ENCODE measurements around the gene NEU4. TPM values are rescaled to one million over a fixed set of nuclear protein-coding genes. Genes with fewer than 3 reads are reported as not detected.

NEU4 gene
- total RNA-seq, 1 experiment from 2014 or later = 2.2 TPM

- TF ChIP-seq, protein P1, sequence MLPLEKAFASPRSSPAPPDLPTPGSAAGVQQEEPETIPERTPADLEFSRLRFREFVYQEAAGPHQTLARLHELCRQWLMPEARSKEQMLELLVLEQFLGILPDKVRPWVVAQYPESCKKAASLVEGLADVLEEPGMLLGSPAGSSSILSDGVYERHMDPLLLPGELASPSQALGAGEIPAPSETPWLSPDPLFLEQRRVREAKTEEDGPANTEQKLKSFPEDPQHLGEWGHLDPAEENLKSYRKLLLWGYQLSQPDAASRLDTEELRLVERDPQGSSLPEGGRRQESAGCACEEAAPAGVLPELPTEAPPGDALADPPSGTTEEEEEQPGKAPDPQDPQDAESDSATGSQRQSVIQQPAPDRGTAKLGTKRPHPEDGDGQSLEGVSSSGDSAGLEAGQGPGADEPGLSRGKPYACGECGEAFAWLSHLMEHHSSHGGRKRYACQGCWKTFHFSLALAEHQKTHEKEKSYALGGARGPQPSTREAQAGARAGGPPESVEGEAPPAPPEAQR (CRISPR knock-in tag; IDR thresholded peaks at IDR 0.05) = no peak
- TF ChIP-seq ZNF425 (CRISPR knock-in tag; conservative IDR thresholded peaks at IDR 0.05) (no peak), ZNF121 (CRISPR knock-in tag; IDR thresholded peaks at IDR 0.05) (peak; percentile 91), FOXK1 (CRISPR knock-in tag; IDR thresholded peaks at IDR 0.05) (no peak)
- TF ChIP-seq, protein P2, sequence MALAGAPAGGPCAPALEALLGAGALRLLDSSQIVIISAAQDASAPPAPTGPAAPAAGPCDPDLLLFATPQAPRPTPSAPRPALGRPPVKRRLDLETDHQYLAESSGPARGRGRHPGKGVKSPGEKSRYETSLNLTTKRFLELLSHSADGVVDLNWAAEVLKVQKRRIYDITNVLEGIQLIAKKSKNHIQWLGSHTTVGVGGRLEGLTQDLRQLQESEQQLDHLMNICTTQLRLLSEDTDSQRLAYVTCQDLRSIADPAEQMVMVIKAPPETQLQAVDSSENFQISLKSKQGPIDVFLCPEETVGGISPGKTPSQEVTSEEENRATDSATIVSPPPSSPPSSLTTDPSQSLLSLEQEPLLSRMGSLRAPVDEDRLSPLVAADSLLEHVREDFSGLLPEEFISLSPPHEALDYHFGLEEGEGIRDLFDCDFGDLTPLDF (CRISPR knock-in tag; IDR thresholded peaks at IDR 0.05) = no peak
These were observed 35.2 kb downstream of the NEU4 start (continued) for GRCh38 chr2:241844066-241844728.

DNA sequence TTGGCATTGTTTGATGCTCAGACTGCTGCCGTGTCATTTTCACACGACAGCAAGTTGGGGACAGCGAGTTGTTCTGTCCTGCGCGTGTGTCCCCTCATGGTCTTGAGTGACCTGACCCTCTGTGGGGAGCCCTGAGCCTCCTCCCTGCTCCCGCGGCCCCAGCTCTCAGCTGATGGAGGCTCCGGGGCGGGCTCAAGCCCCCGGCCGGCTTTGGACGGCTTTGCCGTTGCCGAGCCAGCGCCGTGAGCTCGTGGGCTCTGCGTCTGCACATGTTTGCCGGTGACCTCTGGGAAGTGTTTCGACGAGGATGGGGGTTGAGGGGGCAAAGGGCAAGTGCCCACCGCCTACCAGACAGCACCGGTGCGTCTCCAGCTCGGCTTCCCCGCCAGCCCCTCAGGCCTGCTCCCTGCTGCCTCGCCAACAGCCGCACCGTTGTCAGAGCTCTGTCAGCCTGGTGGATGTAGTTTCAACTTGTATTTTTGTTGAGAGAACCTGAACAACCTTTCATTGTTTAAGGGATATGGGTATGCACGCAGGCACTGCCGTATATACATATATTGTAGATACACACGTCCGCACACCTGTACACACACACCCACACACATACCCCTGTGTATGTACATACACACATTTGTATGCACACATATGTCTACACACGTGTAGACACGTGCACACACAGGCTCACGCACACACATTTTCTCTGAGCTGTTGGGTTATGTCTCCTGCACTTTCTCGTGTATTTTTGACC lies 36.0 kb downstream of the NEU4 start:
- TF ChIP-seq ZNF219 (CRISPR knock-in tag; IDR thresholded peaks at IDR 0.05; ENCODE audit: borderline replicate concordance) (no peak), IRF2 (CRISPR knock-in tag; IDR thresholded peaks at IDR 0.05; ENCODE audit: borderline replicate concordance, low read depth) (no peak), FOXK1 (CRISPR knock-in tag; IDR thresholded peaks at IDR 0.05) (no peak), ERG (CRISPR knock-in tag; IDR thresholded peaks at IDR 0.05) (no peak), CTCF (IDR thresholded peaks at IDR 0.05) (no peak), ZBTB43 (CRISPR knock-in tag; IDR thresholded peaks at IDR 0.05) (no peak), ZNF416 (CRISPR knock-in tag; IDR thresholded peaks at IDR 0.05) (no peak)
- CTCF ChIA-PET = interaction anchor here (0.7 to 1.3 kb wide), 2 partner anchors 21 to 31 kb away, joined by 3 to 4 read pairs; no protein-coding TSS in a partner anchor
- DNase-seq (ENCODE audit: low spot score) (no peak), ATAC-seq (no peak)
- no peak overlapping the region for H3K27ac Mint-ChIP-seq
- POLR2A ChIA-PET = interaction anchor here (0.7 kb wide), 1 partner anchor 12 kb away, joined by 8 read pairs; no protein-coding TSS in a partner anchor
- peaks cover 19% of the 10 kb centered on the region for H3K4me1 Mint-ChIP-seq
- no peaks in the 10 kb centered on the region for H3K9me3 Mint-ChIP-seq
- peak overlapping the region; percentile 69 for H3K4me3 Mint-ChIP-seq
- H3K36me3 Mint-ChIP-seq = no peaks in the 10 kb centered on the region
- H3K27me3 Mint-ChIP-seq (ENCODE audit: low read depth) = peaks cover 38% of the 10 kb centered on the region

DNA sequence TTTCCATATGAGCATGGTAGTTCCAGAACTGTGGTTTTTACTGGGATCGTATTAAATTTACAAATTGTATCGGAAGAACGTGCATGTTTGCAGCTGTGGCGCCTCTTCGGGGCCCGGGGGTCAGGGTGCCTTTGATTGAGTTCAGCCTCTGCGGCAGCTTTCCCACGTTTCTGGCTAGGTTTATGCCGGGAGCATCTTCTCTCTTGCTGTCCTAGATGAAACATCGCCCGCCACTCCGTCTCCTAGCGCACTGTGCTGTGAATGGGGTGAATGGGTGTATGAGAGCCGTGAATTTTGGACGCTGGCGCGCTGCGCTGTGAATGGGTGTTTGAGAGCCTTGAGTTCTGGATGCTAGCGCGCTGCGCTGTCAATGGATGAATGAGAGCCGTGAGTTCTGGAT lies 37.4 kb downstream of the NEU4 start:
- ChIA-PET CTCF (no interaction called here), POLR2A (no interaction called here)
- Mint-ChIP-seq H3K4me1 (peaks cover 15% of the 10 kb centered on the region), H3K4me3 (no peak overlapping the region), H3K27ac (no peak overlapping the region), H3K36me3 (no peaks in the 10 kb centered on the region), H3K27me3 (ENCODE audit: low read depth) (peaks cover 37% of the 10 kb centered on the region), H3K9me3 (no peaks in the 10 kb centered on the region)
- no peak for DNase-seq (ENCODE audit: low spot score)
- no peak for ATAC-seq
- TF ChIP-seq, protein P3, sequence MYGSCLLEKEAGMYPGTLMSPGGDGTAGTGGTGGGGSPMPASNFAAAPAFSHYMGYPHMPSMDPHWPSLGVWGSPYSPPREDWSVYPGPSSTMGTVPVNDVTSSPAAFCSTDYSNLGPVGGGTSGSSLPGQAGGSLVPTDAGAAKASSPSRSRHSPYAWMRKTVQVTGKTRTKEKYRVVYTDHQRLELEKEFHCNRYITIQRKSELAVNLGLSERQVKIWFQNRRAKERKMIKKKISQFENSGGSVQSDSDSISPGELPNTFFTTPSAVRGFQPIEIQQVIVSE (CRISPR knock-in tag; IDR thresholded peaks at IDR 0.05; ENCODE audit: borderline replicate concordance) = no peak
- TF ChIP-seq, protein P4, sequence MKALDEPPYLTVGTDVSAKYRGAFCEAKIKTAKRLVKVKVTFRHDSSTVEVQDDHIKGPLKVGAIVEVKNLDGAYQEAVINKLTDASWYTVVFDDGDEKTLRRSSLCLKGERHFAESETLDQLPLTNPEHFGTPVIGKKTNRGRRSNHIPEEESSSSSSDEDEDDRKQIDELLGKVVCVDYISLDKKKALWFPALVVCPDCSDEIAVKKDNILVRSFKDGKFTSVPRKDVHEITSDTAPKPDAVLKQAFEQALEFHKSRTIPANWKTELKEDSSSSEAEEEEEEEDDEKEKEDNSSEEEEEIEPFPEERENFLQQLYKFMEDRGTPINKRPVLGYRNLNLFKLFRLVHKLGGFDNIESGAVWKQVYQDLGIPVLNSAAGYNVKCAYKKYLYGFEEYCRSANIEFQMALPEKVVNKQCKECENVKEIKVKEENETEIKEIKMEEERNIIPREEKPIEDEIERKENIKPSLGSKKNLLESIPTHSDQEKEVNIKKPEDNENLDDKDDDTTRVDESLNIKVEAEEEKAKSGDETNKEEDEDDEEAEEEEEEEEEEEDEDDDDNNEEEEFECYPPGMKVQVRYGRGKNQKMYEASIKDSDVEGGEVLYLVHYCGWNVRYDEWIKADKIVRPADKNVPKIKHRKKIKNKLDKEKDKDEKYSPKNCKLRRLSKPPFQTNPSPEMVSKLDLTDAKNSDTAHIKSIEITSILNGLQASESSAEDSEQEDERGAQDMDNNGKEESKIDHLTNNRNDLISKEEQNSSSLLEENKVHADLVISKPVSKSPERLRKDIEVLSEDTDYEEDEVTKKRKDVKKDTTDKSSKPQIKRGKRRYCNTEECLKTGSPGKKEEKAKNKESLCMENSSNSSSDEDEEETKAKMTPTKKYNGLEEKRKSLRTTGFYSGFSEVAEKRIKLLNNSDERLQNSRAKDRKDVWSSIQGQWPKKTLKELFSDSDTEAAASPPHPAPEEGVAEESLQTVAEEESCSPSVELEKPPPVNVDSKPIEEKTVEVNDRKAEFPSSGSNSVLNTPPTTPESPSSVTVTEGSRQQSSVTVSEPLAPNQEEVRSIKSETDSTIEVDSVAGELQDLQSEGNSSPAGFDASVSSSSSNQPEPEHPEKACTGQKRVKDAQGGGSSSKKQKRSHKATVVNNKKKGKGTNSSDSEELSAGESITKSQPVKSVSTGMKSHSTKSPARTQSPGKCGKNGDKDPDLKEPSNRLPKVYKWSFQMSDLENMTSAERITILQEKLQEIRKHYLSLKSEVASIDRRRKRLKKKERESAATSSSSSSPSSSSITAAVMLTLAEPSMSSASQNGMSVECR (CRISPR knock-in tag; IDR thresholded peaks at IDR 0.05; ENCODE audit: borderline replicate concordance) = no peak
- TF ChIP-seq NFYB (CRISPR knock-in tag; conservative IDR thresholded peaks at IDR 0.05; ENCODE audit: low read depth) = no peak
- TF ChIP-seq ZNF416 (CRISPR knock-in tag; IDR thresholded peaks at IDR 0.05) = no peak
- no peak for TF ChIP-seq NFE2L1 (CRISPR knock-in tag; IDR thresholded peaks at IDR 0.05)
- no peak for TF ChIP-seq GTF2I (CRISPR knock-in tag; conservative IDR thresholded peaks at IDR 0.05)
